ENCODE data around the gene MYO15B.

- TF ChIP-seq CTCF (conservative IDR thresholded peaks at IDR 0.05 in 1 of 2, IDR thresholded peaks at IDR 0.05 in 1 of 2; ENCODE audit: low read depth in 1 of 2, low read length in 2 of 2) (no peak), EZH2 (IDR thresholded peaks at IDR 0.05; ENCODE audit: low read length, missing control alignments) (no peak)
Measured at GRCh38 chr17:75637143-75637538, 49.5 kb downstream of the MYO15B start.
